HG02943 (cell line): ENCODE measurements around the gene CACNA2D3.

ENCODE experiments used
- ATAC-seq: cut with Tn5 transposase; IDR thresholded peaks from one replicate; pipeline ENCODE4 v1.9.1; 2021; ENCODE audit warnings: mild to moderate bottlenecking, low read depth, moderate library complexity; ENCODE audit not compliant: unreplicated experiment

The CACNA2D3 gene

DNA sequence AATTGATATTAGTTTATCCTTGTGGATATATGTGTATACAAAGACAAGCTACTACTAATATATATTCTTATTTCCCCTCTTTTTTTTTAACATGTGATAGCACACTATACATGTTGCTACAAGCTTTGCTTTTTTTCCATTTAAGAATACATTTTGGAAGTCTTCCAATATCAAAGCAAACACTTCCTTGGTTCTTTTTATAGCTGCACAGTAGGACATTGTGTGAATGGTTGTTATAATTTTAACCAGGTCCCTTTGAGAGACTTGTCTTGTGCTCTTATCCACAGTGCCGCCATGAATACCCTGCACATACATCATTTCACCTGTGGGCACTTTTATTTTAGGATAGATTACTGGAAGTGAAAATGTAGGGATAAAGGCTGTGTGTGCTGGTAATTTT is 88.7 kb downstream of the CACNA2D3 start:
- ATAC-seq: no peak

DNA sequence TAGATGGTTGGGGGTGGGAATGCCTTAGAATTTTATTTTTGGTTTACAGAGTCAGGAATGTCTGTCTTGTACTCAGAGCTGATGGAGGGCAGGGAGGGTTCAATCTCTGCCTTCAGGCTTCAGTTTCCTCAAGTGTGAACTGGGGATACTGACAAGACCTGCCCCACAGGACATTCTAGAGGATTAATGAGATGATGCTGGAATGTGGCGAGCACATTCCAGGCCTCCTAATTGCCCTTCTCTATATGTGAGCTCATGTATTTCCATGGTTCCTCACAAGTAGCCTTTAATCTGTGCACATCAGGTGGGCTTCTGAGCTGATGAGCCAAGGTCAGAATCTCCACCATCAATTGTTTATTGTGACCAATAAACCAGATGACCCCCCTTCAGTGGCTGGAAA is 90.4 kb downstream of the CACNA2D3 start:
- ATAC-seq: no peak

DNA sequence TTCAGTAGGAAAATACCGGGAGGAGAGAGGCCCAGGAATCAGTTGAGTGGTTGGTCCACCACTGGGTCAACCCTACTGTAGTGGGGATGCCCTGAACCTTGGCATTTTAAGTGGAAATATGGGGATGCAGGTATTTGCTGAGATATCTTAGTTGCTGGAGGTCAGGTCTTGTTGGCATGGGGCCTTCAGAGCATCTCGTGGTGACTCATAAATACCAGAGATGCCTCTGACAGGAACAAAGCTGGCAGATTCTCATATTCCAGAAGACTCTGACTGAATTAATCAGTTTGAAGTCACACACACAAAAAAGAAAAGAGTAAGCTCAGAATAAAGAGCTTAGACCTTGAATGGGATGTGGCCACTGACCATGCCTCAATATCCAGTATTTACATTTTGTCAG is 91.6 kb downstream of the CACNA2D3 start:
- no peak for ATAC-seq

DNA sequence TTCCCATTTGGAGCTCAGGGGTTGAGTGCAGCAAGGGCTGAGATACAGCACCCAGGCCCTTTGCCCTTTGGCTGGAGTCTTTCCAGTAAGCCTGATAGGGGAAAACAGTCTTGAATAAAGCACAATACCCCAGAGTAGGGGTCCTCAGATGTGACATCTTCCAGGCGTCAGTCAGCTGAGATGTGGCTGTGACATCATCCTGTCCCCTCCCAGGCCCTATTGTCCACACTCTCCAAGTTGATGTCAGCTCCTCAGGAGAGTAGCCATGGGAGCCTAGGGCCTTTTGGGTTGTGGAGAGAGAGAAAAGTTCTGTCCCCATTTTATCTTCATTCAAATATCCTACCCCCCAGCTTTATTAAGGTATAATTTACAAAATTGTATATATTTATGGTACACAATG is 92.5 kb downstream of the CACNA2D3 start:
- no peak for ATAC-seq

DNA sequence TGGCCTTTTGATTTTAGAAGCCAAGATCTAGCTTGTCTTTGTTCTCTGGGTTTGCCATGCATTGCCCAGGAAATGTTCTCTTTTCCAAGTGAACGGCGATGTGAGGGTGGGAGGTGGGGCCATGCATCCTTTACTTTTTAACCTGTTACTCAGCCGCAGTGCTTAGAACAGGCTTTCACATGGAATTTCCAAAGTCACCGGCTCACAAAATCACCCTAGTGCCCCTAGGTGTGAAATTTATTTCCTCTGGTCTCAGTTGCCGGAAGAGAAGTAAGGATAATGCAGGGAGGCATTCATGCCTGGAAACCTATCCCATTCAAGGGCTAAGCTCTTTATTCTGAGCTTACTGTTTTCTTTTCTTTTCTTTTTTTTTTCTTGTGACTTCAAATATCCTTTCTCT is 93.2 kb downstream of the CACNA2D3 start:
- ATAC-seq: no peak

DNA sequence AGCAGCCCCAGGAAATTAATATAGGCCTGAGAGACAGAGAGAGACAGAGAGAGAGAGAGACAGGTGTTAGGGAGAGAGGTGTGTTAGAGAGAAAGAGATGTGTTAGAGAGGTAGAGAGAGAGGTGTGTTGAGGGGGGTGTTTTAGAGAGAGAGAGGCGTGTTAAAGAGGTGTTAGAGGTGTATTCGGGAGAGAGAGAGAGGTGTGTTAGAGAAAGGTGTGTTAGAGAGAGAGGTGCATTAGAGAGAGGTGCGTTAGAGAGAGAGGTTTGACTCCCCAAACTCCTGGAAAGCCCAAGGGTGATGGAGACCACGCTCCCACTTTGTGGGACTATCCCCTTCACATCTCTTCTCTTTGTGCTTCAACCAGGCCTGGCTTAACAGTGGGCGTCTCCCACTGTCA is 95.5 kb downstream of the CACNA2D3 start:
- no peak for ATAC-seq

DNA sequence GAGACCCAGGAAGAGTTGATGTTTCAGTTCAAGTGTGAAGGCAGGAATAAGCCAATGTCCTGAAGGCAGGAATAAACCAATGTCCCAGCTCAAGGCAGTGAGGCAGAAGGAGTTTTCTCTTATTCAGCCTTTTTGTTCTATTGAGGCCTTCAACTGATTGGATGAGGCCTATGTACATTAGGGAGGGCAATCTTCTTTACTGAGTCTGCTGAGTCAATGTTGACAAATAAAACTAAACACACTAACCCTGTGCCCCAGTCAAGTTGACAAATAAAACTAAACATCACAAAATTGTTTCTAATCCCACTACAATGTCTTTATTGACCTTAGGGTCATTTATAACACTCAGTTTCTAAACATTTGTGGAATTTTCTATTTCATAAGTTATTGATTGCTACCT is 100.0 kb downstream of the CACNA2D3 start:
- no peak for ATAC-seq

DNA sequence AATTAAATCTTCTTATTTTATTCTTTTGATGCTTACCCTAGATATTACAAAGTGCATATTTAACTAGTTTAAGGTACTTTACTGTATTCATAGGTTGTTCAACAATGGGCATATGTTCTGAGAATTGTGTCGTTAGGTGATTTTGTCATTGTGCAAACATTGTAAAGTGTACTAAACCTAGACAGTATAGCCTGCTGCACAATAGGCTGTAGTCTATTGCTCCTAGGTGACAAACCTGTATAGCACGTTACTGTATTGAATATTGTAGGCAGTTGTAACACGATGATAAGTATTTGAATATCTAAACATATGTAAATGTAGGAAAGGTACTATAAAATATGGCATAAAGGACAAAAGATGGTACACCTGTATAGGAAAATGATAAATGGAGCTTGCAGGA is 100.7 kb downstream of the CACNA2D3 start:
- ATAC-seq: no peak

DNA sequence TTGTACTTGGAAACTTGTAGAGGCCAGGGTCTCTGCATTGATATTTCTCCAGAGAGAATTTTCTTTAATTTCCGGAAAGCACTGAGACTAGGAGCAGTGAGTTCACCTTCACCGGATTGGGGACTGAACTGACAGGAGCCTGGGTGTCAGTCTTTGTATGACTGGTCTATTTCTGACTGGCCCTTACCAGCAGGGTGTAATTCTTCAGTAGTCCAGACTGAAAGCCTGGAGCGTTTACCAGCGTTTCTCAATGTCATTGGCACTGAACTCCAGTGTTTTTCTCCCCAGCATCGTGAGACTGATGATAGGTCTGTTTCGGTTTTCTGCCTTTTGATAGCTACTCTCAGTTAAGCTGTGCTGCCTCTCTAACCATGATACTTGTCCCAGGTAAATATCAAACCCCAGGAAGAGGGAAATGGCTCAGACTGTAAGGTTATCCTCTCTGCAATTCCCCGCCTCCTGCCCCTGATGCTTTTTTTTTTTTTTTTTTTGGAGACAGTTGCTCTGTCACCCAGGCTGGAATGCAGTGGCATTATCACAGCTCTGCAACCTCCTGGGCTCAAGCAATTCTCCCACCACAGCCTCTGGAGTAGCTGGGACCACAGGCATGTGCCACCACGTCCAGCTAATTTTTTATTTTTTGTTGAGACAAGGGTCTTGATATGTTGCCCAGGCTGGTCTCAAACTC is 103.6 kb downstream of the CACNA2D3 start:
- ATAC-seq: no peak

DNA sequence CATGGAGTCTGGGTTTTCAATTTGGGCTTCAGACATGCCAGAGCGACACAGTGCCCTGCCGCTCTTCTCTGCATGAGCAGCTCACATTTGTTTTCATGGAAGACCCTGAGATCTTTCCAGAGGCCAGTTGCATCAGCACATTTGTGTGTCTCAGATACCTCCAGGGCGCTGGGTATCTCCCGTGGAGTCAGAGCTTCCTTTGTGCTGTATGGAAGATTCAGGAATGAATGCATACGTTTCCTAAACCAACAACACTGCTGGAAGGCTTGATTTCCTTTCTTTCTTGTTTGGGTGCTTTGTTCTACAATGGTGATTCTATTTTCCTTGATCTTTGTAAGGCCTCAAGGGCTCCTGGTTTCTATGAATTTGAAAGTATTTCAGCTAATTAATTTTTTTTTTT is 106.5 kb downstream of the CACNA2D3 start:
- no peak for ATAC-seq

DNA sequence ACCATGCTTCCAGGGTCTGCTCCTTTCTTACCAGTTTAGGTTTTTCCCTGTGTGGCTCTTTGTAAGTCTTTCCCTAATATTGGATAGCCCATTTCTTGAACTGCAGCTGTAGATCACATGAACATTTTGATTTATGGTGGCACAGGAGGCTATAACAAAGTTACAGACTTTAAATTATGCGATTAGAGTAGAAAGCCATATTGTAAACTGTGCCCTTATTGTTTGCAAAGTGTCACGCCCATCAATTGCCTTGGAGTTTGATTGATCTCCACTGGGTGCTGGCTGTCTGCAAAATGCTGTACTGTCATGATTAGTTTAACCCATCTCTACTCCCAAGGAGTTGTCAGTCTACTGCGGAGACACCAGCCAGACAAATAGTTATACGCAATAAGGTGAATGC is 110.3 kb downstream of the CACNA2D3 start:
- ATAC-seq: no peak

DNA sequence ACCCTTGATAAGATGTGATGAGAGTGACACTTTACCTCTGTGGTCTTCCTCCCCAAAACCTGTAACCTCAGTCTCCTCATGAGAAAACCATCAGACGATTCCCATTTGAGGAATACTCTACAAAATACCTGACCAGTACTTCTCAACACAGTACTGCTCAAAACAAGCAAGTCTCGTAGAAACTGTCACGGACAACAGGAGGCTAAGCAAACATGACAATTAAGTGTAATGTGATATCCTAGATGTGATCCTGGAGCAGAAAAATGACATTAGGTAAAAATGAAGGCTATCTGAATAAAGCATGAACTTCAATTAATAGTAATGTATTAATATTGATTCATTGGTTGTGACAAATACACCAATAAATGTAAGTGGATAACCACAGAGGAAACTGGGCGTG is 113.6 kb downstream of the CACNA2D3 start:
- ATAC-seq: no peak

DNA sequence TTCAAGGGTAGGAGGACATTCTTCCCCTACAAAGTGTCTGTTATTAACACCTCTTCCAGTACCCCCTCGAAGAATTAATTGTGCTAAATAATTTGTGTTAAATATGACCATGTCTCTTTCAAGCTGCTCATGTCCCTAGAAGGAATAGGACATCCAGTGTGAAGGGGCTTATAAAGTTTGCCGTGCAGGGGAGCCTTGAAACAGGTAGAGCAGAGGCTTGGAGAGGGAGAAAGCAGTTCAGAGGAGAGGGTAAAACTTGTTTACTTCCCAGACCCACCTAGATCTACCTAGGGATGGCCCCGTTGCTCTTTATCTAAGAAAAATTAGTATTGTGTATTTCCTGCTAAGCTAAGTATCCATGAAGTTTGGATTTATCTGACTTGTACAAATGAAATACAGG is 114.8 kb downstream of the CACNA2D3 start:
- ATAC-seq: no peak

DNA sequence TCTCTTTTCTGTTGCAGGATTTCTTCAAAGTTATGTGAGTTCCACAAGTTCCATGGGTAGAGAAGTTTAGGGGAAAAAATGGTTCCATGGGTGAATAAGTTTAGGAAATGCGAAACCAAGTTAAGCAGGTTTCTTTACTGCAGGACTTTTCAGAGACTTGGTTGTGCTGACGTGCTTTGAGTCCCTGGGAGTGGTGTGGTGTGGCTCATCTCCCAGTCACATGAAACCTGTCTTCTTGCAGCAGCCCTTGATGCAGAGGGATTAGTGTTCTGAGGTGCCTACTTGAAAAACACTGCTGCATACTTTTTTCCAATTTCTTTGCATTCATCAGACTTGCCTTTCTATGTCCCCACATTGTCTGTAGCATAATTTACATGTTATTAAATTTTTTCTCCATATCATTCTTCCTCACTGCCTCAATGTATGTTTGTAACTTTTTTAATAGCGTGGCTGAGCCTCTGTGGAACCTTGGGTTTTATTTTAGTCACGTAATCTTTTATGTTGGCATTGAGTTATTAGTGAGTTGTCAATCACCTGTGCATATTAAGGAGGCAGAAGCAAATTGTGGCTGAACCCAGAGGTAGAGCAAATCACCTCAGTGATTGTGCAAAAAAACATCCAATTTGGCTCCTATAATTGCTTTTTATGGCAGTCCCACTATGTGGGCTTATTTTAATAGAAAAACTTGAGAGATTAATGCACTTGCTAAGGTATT is 115.6 kb downstream of the CACNA2D3 start:
- ATAC-seq: no peak

DNA sequence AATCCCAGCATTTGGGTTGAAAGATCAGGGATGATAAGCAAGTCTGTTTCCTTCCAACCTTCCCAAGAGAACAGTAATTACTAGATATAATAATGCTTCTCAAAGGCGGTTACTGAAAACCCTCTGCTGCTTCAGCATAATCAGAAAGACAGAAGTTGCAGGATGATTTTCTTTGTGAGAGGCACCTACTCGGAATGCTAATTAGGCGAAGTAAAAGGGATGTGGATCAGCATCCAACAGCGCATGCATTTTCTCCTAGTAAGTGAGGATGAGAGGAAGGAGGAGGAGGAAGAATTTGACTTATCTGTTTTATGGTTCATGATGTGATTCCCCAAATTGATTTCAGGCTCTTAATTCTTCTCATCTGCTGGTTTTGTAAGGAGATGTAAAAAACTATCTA is 118.0 kb downstream of the CACNA2D3 start:
- no peak for ATAC-seq

DNA sequence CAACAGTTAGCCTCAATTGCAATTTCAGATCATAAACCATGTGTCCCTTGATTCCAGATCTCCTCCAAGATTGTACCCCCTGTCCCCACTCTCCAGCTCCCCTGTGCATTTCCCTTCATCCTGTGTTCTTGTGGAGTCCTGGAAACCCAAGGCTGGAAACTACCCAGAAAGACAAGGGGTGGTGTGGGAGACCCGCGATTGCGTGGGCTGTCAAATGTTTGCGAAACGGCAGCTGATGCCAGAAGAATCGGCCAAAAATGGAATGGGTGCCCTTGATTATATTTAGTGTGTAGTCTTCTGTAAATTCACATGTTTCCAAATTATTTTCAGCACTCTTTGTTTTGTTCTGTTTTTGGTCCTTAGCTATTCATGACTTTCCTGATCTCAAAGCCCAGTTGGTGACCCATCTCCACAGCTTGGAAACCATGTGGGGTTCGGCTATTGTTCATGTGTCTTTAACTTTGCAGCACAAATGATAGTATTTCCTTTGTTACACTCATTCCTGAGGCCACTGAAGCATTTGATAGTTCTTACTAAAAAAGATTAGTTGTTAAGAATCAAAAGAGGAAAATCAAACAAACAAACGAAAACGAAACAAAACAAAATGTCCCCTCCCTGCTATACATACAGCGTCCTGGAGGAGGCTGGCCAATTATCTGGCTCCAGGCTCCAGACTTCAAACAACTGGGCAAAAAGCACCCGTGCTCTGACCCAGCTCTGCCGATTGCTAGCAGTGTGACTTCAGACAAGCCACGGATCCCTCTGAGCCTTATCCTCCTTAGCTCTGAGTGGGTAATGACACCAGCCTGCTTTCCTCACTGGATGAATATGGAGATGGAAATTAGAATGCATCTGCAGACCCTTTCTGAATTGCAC is 120.9 kb downstream of the CACNA2D3 start:
- no peak for ATAC-seq

DNA sequence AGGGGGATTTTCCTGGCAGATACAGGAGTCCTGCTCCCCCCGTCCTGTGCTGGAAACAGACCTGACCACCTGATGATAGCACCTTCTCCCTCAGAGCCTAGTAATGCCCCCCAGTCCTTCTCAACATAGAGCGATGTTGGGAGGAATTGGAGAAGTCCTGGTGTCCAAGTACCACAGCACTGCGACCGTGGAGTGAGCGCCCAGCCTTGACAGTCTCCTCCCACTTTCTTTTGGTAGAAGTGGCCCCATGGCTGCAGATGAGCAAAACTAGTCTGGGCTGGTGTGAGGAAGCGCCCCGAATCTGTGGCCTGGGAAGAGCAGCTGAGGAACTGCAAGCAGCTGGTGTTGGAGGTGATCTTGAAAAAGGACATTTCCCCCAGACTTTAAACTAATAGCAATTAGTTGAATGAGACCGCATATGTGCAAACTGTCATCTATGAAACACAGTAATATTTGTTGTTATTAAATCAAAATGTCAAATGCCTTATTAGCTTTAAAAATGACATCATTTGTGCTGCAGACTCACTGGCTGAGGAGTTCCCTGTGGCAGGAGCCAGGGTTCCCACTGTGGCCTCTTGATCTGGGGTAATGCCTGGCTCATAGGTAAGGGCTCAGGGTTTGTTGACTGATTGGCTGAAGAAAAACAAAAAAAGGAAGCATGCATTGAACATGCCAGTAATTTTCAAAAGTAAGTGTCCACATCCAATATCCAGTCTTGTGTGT is 121.8 kb downstream of the CACNA2D3 start:
- no peak for ATAC-seq

DNA sequence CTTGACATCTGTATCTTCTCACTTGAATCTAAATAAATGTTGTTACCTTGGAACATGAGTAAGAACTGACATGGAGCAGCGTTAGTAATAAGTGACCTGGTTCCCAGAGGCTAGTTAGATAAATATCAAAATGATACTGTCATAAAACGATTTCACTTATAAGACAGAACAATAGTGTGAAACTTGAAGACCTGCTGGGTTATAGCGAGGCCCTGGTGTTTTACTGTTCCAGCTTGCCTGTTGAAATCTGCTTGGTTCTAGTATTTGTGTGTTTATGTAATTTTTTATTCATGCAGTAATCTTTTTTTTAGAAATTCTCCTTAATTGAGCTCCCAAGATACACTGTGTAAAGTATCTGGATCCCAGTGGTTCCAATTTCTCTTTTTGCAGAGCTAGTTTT is 129.4 kb downstream of the CACNA2D3 start:
- no peak for ATAC-seq

DNA sequence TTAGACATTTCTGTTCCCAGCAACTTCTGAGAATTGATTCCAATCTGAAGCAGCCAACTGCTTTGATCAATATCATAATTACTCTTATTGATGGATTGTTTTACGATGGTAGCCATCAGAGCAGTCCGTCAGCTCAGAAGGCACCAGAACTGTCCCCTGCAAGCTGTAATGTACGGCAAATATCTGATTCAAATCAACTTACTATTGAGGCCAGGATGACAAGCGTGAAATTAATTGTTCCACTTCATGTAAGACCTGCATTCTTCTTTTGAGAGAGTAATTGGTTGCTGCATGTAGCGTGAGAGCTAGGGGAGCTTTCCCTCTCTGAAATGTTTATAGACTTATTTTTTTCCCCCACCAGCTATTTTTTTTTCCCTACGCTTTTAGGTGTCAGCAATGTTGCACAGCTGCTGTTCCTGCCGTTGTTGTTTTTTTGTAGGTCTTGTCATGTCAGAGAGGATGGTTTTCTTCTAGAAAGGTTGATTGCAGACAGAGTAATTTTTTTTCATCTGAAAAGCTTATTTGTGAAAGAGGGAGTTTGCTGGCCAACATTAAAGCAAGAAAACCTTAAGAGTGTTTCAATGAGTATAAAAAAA is 134.9 kb downstream of the CACNA2D3 start:
- no peak for ATAC-seq

DNA sequence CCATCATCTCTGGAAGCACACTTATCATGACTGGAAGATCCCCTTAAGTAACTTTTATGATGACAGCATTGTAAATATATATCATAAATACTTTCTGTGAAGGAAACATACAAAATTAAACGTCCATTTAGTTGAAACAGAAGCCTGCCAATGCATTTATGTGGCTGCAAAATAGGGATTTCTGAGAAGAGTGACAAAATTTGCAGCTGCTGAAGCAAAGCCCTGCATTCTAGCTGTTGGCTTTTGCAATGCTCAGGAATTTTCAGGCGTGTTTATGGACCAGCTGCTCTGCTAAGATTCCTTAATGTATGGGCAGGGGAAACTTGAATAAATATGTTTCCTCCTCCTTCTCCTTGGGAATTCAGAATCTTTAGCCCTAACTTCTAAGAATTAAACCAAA is 137.3 kb downstream of the CACNA2D3 start:
- ATAC-seq: no peak
